ENCODE measurements around the gene SF3B5.
"Not testable (repeated sequence)": the region's sequence is repeated elsewhere in the genome, so short reads cannot be mapped to it uniquely, and the experiment has no call there.

SF3B5 gene

GRCh38 chr6:144139817-144140216, 44.4 kb upstream of the SF3B5 start:
- Histone ChIP-seq H3K18ac (ENCODE audit: low read length) (no peak overlapping the region), H2BK120ac (ENCODE audit: low read depth, low read length) (no peak overlapping the region), H3K36me3 (ENCODE audit: control insufficient read depth, insufficient read depth, low read length) (no peaks in the 10 kb centered on the region), H3K4me2 (ENCODE audit: low read length) (no peak overlapping the region), H3K27ac (ENCODE audit: low read depth, low read length) (no peak overlapping the region), H3K79me1 (ENCODE audit: low read length) (no peaks in the 10 kb centered on the region), H3K79me2 (ENCODE audit: control insufficient read depth, insufficient read depth, low read length) (no peaks in the 10 kb centered on the region), H3K4me3 (ENCODE audit: low read length) (no peak overlapping the region), H3K4me1 (ENCODE audit: control insufficient read depth, low read depth, low read length) (no peaks in the 10 kb centered on the region), H3K4ac (ENCODE audit: low read depth, low read length) (no peak overlapping the region), H2BK15ac (replicated peaks; ENCODE audit: low read depth) (no peak overlapping the region), H2AK5ac (ENCODE audit: low read length) (no peak overlapping the region), H2BK5ac (ENCODE audit: low read length) (no peak overlapping the region), H3K23ac (ENCODE audit: low read length) (no peak overlapping the region), H4K5ac (ENCODE audit: low read length) (no peak overlapping the region), H3K27me3 (ENCODE audit: insufficient read depth, low read length, poor library complexity) (no peaks in the 10 kb centered on the region), H3K9ac (ENCODE audit: low read length) (no peak overlapping the region), H4K8ac (ENCODE audit: low read depth, low read length) (no peak overlapping the region), H3K56ac (ENCODE audit: low read length) (no peak overlapping the region)
- no CpG with 5 or more reads among the region's 3 CpGs for WGBS (ENCODE audit: extremely low coverage, insufficient coverage, low lambda C conversion rate)
- DNase-seq = no peak

GRCh38 chr6:144138542-144138941, 43.2 kb upstream of the SF3B5 start:
- H3K36me3 ChIP-seq (ENCODE audit: control insufficient read depth, insufficient read depth, low read length) = no peaks in the 10 kb centered on the region
- H4K5ac ChIP-seq (ENCODE audit: low read length) = no peak overlapping the region
- no peak overlapping the region for H2BK5ac ChIP-seq (ENCODE audit: low read length)
- H2BK120ac ChIP-seq (ENCODE audit: low read depth, low read length) = no peak overlapping the region
- H3K27me3 ChIP-seq (ENCODE audit: insufficient read depth, low read length, poor library complexity) = no peaks in the 10 kb centered on the region
- H3K56ac ChIP-seq (ENCODE audit: low read length) = no peak overlapping the region
- H3K79me1 ChIP-seq (ENCODE audit: low read length) = no peaks in the 10 kb centered on the region
- H2BK15ac ChIP-seq (replicated peaks; ENCODE audit: low read depth) = no peak overlapping the region
- no peak overlapping the region for H3K4me2 ChIP-seq (ENCODE audit: low read length)
- no peak overlapping the region for H3K23ac ChIP-seq (ENCODE audit: low read length)
- H3K4me3 ChIP-seq (ENCODE audit: low read length) = no peak overlapping the region
- no peak for DNase-seq
- H4K8ac ChIP-seq (ENCODE audit: low read depth, low read length) = no peak overlapping the region
- no peaks in the 10 kb centered on the region for H3K79me2 ChIP-seq (ENCODE audit: control insufficient read depth, insufficient read depth, low read length)
- no peak overlapping the region for H3K27ac ChIP-seq (ENCODE audit: low read depth, low read length)
- no peak overlapping the region for H3K9ac ChIP-seq (ENCODE audit: low read length)
- H3K18ac ChIP-seq (ENCODE audit: low read length) = no peak overlapping the region
- no CpG with 5 or more reads among the region's 4 CpGs for WGBS (ENCODE audit: extremely low coverage, insufficient coverage, low lambda C conversion rate)
- H3K4ac ChIP-seq (ENCODE audit: low read depth, low read length) = no peak overlapping the region
- no peak overlapping the region for H2AK5ac ChIP-seq (ENCODE audit: low read length)
- H3K4me1 ChIP-seq (ENCODE audit: control insufficient read depth, low read depth, low read length) = no peaks in the 10 kb centered on the region

GRCh38 chr6:144134737-144135136, 39.4 kb upstream of the SF3B5 start:
- Histone ChIP-seq H3K4ac (ENCODE audit: low read depth, low read length) (no peak overlapping the region), H2AK5ac (ENCODE audit: low read length) (no peak overlapping the region), H2BK5ac (ENCODE audit: low read length) (no peak overlapping the region), H3K27me3 (ENCODE audit: insufficient read depth, low read length, poor library complexity) (no peaks in the 10 kb centered on the region), H3K23ac (ENCODE audit: low read length) (no peak overlapping the region), H4K8ac (ENCODE audit: low read depth, low read length) (no peak overlapping the region), H3K4me3 (ENCODE audit: low read length) (no peak overlapping the region), H2BK120ac (ENCODE audit: low read depth, low read length) (no peak overlapping the region), H3K27ac (ENCODE audit: low read depth, low read length) (no peak overlapping the region), H3K36me3 (ENCODE audit: control insufficient read depth, insufficient read depth, low read length) (no peaks in the 10 kb centered on the region), H2BK15ac (replicated peaks; ENCODE audit: low read depth) (no peak overlapping the region), H3K79me1 (ENCODE audit: low read length) (no peaks in the 10 kb centered on the region), H3K4me1 (ENCODE audit: control insufficient read depth, low read depth, low read length) (no peaks in the 10 kb centered on the region), H3K18ac (ENCODE audit: low read length) (no peak overlapping the region), H3K79me2 (ENCODE audit: control insufficient read depth, insufficient read depth, low read length) (no peaks in the 10 kb centered on the region), H3K56ac (ENCODE audit: low read length) (no peak overlapping the region), H3K4me2 (ENCODE audit: low read length) (no peak overlapping the region), H4K5ac (ENCODE audit: low read length) (no peak overlapping the region), H3K9ac (ENCODE audit: low read length) (no peak overlapping the region)
- no peak for DNase-seq
- WGBS (ENCODE audit: extremely low coverage, insufficient coverage, low lambda C conversion rate) = no CpG with 5 or more reads among the region's 2 CpGs

GRCh38 chr6:144134176-144134575, 38.8 kb upstream of the SF3B5 start:
- Histone ChIP-seq H3K4me2 (ENCODE audit: low read length) (no peak overlapping the region), H3K36me3 (ENCODE audit: control insufficient read depth, insufficient read depth, low read length) (no peaks in the 10 kb centered on the region), H3K27me3 (ENCODE audit: insufficient read depth, low read length, poor library complexity) (no peaks in the 10 kb centered on the region), H2BK5ac (ENCODE audit: low read length) (no peak overlapping the region), H3K23ac (ENCODE audit: low read length) (no peak overlapping the region), H3K27ac (ENCODE audit: low read depth, low read length) (no peak overlapping the region), H3K79me2 (ENCODE audit: control insufficient read depth, insufficient read depth, low read length) (no peaks in the 10 kb centered on the region), H2BK15ac (replicated peaks; ENCODE audit: low read depth) (no peak overlapping the region), H3K4me1 (ENCODE audit: control insufficient read depth, low read depth, low read length) (no peaks in the 10 kb centered on the region), H3K18ac (ENCODE audit: low read length) (no peak overlapping the region), H3K9ac (ENCODE audit: low read length) (no peak overlapping the region), H3K4me3 (ENCODE audit: low read length) (no peak overlapping the region), H2BK120ac (ENCODE audit: low read depth, low read length) (no peak overlapping the region), H3K79me1 (ENCODE audit: low read length) (no peaks in the 10 kb centered on the region), H3K56ac (ENCODE audit: low read length) (no peak overlapping the region), H4K8ac (ENCODE audit: low read depth, low read length) (no peak overlapping the region), H2AK5ac (ENCODE audit: low read length) (no peak overlapping the region), H3K4ac (ENCODE audit: low read depth, low read length) (no peak overlapping the region), H4K5ac (ENCODE audit: low read length) (no peak overlapping the region)
- no peak for DNase-seq
- WGBS (ENCODE audit: extremely low coverage, insufficient coverage, low lambda C conversion rate) = no CpG with 5 or more reads among the region's 2 CpGs

- Histone ChIP-seq H3K79me1 (ENCODE audit: low read length) (no peaks in the 10 kb centered on the region), H2BK5ac (ENCODE audit: low read length) (no peak overlapping the region), H4K5ac (ENCODE audit: low read length) (no peak overlapping the region), H3K4ac (ENCODE audit: low read depth, low read length) (no peak overlapping the region), H2AK5ac (ENCODE audit: low read length) (no peak overlapping the region), H4K8ac (ENCODE audit: low read depth, low read length) (no peak overlapping the region), H3K4me3 (ENCODE audit: low read length) (no peak overlapping the region), H3K27me3 (ENCODE audit: insufficient read depth, low read length, poor library complexity) (no peaks in the 10 kb centered on the region), H2BK120ac (ENCODE audit: low read depth, low read length) (no peak overlapping the region), H3K56ac (ENCODE audit: low read length) (no peak overlapping the region), H3K4me2 (ENCODE audit: low read length) (no peak overlapping the region), H3K79me2 (ENCODE audit: control insufficient read depth, insufficient read depth, low read length) (no peaks in the 10 kb centered on the region), H3K4me1 (ENCODE audit: control insufficient read depth, low read depth, low read length) (no peaks in the 10 kb centered on the region), H3K36me3 (ENCODE audit: control insufficient read depth, insufficient read depth, low read length) (no peaks in the 10 kb centered on the region), H3K18ac (ENCODE audit: low read length) (no peak overlapping the region), H2BK15ac (replicated peaks; ENCODE audit: low read depth) (no peak overlapping the region), H3K23ac (ENCODE audit: low read length) (no peak overlapping the region), H3K27ac (ENCODE audit: low read depth, low read length) (no peak overlapping the region), H3K9ac (ENCODE audit: low read length) (no peak overlapping the region)
- 100% methylated on average over 2 of the region's 5 CpGs for WGBS (ENCODE audit: extremely low coverage, insufficient coverage, low lambda C conversion rate)
- DNase-seq = no peak
These were observed 38.0 kb upstream of the SF3B5 start for GRCh38 chr6:144133225-144133821.

GRCh38 chr6:144132167-144132690, 36.9 kb upstream of the SF3B5 start:
- H3K36me3 ChIP-seq (ENCODE audit: control insufficient read depth, insufficient read depth, low read length); H3K4me2 ChIP-seq (ENCODE audit: low read length); H2BK15ac ChIP-seq (replicated peaks; ENCODE audit: low read depth); H3K79me1 ChIP-seq (ENCODE audit: low read length); H3K56ac ChIP-seq (ENCODE audit: low read length); H4K5ac ChIP-seq (ENCODE audit: low read length); H3K9ac ChIP-seq (ENCODE audit: low read length); H3K27ac ChIP-seq (ENCODE audit: low read depth, low read length); H3K23ac ChIP-seq (ENCODE audit: low read length); H3K18ac ChIP-seq (ENCODE audit: low read length); H2BK120ac ChIP-seq (ENCODE audit: low read depth, low read length); H3K79me2 ChIP-seq (ENCODE audit: control insufficient read depth, insufficient read depth, low read length); H2BK5ac ChIP-seq (ENCODE audit: low read length); H3K4me3 ChIP-seq (ENCODE audit: low read length); H3K4me1 ChIP-seq (ENCODE audit: control insufficient read depth, low read depth, low read length); H3K27me3 ChIP-seq (ENCODE audit: insufficient read depth, low read length, poor library complexity); H2AK5ac ChIP-seq (ENCODE audit: low read length); H3K4ac ChIP-seq (ENCODE audit: low read depth, low read length); H4K8ac ChIP-seq (ENCODE audit: low read depth, low read length); DNase-seq: not testable (repeated sequence)
